ENCODE results near the gene SYMPK. TPM values are rescaled to one million over a fixed set of nuclear protein-coding genes. Genes with fewer than 3 reads are reported as not detected.

The SYMPK gene
- total RNA-seq, 1 donor from 2014 or later, result 114 TPM

GRCh38 chr19:45884682-45885555 lies 22.0 kb upstream of the SYMPK start:
- H3K4me1 Mint-ChIP-seq (ENCODE audit: low read depth), result peaks cover 29% of the 10 kb centered on the region
- no peak for DNase-seq (ENCODE audit: low spot score, unreplicated experiment)
- peaks cover 4% of the 10 kb centered on the region for H3K36me3 Mint-ChIP-seq (ENCODE audit: insufficient read depth)
- H3K27me3 Mint-ChIP-seq, result no peaks in the 10 kb centered on the region
- no peak overlapping the region for H3K27ac Mint-ChIP-seq
- no peaks in the 10 kb centered on the region for H3K9me3 Mint-ChIP-seq (ENCODE audit: low read depth)
- H3K4me3 Mint-ChIP-seq (ENCODE audit: low read depth), result peak overlapping the region; percentile 66
- TF ChIP-seq, protein P1, sequence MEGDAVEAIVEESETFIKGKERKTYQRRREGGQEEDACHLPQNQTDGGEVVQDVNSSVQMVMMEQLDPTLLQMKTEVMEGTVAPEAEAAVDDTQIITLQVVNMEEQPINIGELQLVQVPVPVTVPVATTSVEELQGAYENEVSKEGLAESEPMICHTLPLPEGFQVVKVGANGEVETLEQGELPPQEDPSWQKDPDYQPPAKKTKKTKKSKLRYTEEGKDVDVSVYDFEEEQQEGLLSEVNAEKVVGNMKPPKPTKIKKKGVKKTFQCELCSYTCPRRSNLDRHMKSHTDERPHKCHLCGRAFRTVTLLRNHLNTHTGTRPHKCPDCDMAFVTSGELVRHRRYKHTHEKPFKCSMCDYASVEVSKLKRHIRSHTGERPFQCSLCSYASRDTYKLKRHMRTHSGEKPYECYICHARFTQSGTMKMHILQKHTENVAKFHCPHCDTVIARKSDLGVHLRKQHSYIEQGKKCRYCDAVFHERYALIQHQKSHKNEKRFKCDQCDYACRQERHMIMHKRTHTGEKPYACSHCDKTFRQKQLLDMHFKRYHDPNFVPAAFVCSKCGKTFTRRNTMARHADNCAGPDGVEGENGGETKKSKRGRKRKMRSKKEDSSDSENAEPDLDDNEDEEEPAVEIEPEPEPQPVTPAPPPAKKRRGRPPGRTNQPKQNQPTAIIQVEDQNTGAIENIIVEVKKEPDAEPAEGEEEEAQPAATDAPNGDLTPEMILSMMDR (IDR thresholded peaks at IDR 0.05; ENCODE audit: unreplicated experiment), result no peak

GRCh38 chr19:45883881-45884681 lies 21.1 kb upstream of the SYMPK start:
- no peak for DNase-seq (ENCODE audit: low spot score, unreplicated experiment)
- Mint-ChIP-seq H3K27ac (no peak overlapping the region), H3K36me3 (ENCODE audit: insufficient read depth) (peaks cover 2% of the 10 kb centered on the region), H3K4me1 (ENCODE audit: low read depth) (peaks cover 35% of the 10 kb centered on the region), H3K9me3 (ENCODE audit: low read depth) (no peaks in the 10 kb centered on the region), H3K4me3 (ENCODE audit: low read depth) (peak overlapping the region; percentile 72), H3K27me3 (no peaks in the 10 kb centered on the region)
- TF ChIP-seq, protein P1 (IDR thresholded peaks at IDR 0.05; ENCODE audit: unreplicated experiment), result no peak

GRCh38 chr19:45883586-45883880 lies 20.6 kb upstream of the SYMPK start:
- TF ChIP-seq, protein P1 (IDR thresholded peaks at IDR 0.05; ENCODE audit: unreplicated experiment), result peak; percentile 40
- H3K27me3 Mint-ChIP-seq, result no peaks in the 10 kb centered on the region
- H3K4me1 Mint-ChIP-seq (ENCODE audit: low read depth), result peaks cover 39% of the 10 kb centered on the region
- peak overlapping the region; percentile 92 for H3K27ac Mint-ChIP-seq
- H3K9me3 Mint-ChIP-seq (ENCODE audit: low read depth), result no peaks in the 10 kb centered on the region
- peaks cover 2% of the 10 kb centered on the region for H3K36me3 Mint-ChIP-seq (ENCODE audit: insufficient read depth)
- H3K4me3 Mint-ChIP-seq (ENCODE audit: low read depth), result peak overlapping the region; percentile 72
- DNase-seq (ENCODE audit: low spot score, unreplicated experiment), result no peak

- H3K36me3 Mint-ChIP-seq (ENCODE audit: insufficient read depth), result peaks cover 2% of the 10 kb centered on the region
- peak; percentile 90 for DNase-seq (ENCODE audit: low spot score, unreplicated experiment)
- H3K27ac Mint-ChIP-seq, result peak overlapping the region; percentile 92
- H3K9me3 Mint-ChIP-seq (ENCODE audit: low read depth), result no peaks in the 10 kb centered on the region
- H3K27me3 Mint-ChIP-seq, result no peaks in the 10 kb centered on the region
- peaks cover 45% of the 10 kb centered on the region for H3K4me1 Mint-ChIP-seq (ENCODE audit: low read depth)
- peak overlapping the region; percentile 72 for H3K4me3 Mint-ChIP-seq (ENCODE audit: low read depth)
- TF ChIP-seq, protein P1 (IDR thresholded peaks at IDR 0.05; ENCODE audit: unreplicated experiment), result peak; percentile 99
Observed at GRCh38 chr19:45882652-45883585, 20.0 kb upstream of the SYMPK start.

Measured in progenitor cell of endocrine pancreas (in vitro differentiated cells).